ENCODE data around the gene CNTLN. TPM values are rescaled to one million over a fixed set of nuclear protein-coding genes. Genes with fewer than 3 reads are reported as not detected.

Gene CNTLN
- total RNA-seq, 1 experiment from 2014 or later: 5.1 TPM

DNA sequence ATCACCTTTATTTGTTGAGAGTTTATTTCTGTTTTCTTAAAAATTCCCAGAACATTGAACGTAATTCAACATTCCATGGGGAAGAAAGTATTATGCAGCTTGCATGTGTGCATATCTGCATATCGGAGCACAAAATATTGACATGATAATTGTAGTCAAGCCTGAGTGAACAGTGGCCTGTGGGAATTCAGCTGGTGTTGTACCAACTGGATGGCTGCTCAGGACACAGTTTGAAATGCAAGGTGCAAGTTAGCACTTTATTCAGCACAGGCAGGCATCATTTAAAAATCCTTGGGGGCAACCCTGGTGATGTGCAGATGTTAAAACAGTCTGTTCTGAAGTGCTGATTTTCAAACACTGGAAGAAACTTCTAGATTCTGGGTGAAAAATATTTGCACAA lies 82.4 kb downstream of the CNTLN start:
- H3K4me1 ChIP-seq (ENCODE audit: control insufficient read depth in 1 of 2, insufficient read depth in 2 of 2, low read length in 2 of 2): no peaks in the 10 kb centered on the region
- CTCF ChIA-PET: no interaction called here
- no peaks in the 10 kb centered on the region for H3K79me2 ChIP-seq (ENCODE audit: insufficient read depth, low read length)
- H3K4me3 ChIP-seq (replicated peaks in 1 of 2; ENCODE audit: low read depth in 1 of 2, low read length in 2 of 2): no peak overlapping the region
- H4K20me1 ChIP-seq (ENCODE audit: insufficient read depth): no peaks in the 10 kb centered on the region
- ATAC-seq (no peak), DNase-seq (ENCODE audit: low read depth, low spot score) (no peak)
- H3K4me2 ChIP-seq (ENCODE audit: low read length): no peak overlapping the region
- RAD21 ChIA-PET (ENCODE audit: low non-redundant PET in 1 of 2, low total read pairs in 2 of 2, uncharacterized antibody in 2 of 2, unreplicated experiment in 2 of 2): no interaction called here
- H3K36me3 ChIP-seq (ENCODE audit: control insufficient read depth in 1 of 2, insufficient read depth in 2 of 2, low read length in 2 of 2): no peaks in the 10 kb centered on the region
- H3K9ac ChIP-seq (ENCODE audit: low read length): no peak overlapping the region
- intact Hi-C loops (cut with micrococcal nuclease): loop anchor here (5.0 kb wide), 1 partner anchor 245 kb away; no protein-coding TSS in a partner anchor
- H3K27me3 ChIP-seq (ENCODE audit: insufficient read depth, low read length): no peaks in the 10 kb centered on the region
- H3K9me2 ChIP-seq (ENCODE audit: insufficient read depth): no peaks in the 10 kb centered on the region
- POLR2A ChIA-PET: no interaction called here
- H2AFZ ChIP-seq (ENCODE audit: low read depth, low read length, poor library complexity, severe bottlenecking): no peak overlapping the region
- TF ChIP-seq, protein P1, sequence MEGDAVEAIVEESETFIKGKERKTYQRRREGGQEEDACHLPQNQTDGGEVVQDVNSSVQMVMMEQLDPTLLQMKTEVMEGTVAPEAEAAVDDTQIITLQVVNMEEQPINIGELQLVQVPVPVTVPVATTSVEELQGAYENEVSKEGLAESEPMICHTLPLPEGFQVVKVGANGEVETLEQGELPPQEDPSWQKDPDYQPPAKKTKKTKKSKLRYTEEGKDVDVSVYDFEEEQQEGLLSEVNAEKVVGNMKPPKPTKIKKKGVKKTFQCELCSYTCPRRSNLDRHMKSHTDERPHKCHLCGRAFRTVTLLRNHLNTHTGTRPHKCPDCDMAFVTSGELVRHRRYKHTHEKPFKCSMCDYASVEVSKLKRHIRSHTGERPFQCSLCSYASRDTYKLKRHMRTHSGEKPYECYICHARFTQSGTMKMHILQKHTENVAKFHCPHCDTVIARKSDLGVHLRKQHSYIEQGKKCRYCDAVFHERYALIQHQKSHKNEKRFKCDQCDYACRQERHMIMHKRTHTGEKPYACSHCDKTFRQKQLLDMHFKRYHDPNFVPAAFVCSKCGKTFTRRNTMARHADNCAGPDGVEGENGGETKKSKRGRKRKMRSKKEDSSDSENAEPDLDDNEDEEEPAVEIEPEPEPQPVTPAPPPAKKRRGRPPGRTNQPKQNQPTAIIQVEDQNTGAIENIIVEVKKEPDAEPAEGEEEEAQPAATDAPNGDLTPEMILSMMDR (IDR thresholded peaks at IDR 0.05 in 2 of 3, conservative IDR thresholded peaks at IDR 0.05 in 1 of 3; ENCODE audit: borderline replicate concordance in 1 of 3, insufficient read depth in 1 of 3, low read depth in 2 of 3, low read length in 2 of 3): no peak
- TF ChIP-seq, protein P2, sequence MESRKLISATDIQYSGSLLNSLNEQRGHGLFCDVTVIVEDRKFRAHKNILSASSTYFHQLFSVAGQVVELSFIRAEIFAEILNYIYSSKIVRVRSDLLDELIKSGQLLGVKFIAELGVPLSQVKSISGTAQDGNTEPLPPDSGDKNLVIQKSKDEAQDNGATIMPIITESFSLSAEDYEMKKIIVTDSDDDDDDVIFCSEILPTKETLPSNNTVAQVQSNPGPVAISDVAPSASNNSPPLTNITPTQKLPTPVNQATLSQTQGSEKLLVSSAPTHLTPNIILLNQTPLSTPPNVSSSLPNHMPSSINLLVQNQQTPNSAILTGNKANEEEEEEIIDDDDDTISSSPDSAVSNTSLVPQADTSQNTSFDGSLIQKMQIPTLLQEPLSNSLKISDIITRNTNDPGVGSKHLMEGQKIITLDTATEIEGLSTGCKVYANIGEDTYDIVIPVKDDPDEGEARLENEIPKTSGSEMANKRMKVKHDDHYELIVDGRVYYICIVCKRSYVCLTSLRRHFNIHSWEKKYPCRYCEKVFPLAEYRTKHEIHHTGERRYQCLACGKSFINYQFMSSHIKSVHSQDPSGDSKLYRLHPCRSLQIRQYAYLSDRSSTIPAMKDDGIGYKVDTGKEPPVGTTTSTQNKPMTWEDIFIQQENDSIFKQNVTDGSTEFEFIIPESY (IDR thresholded peaks at IDR 0.05; ENCODE audit: extremely low read depth, insufficient replicate concordance, low read length): no peak
- TF ChIP-seq TCF7L2 (IDR thresholded peaks at IDR 0.05; ENCODE audit: borderline replicate concordance, extremely low read depth, insufficient read depth, insufficient read length) (no peak), YY1 (IDR thresholded peaks at IDR 0.05; ENCODE audit: extremely low read depth, insufficient replicate concordance, low read depth, low read length) (no peak), ELF1 (IDR thresholded peaks at IDR 0.05; ENCODE audit: borderline replicate concordance, low read depth) (no peak), SIN3A (IDR thresholded peaks at IDR 0.05; ENCODE audit: low read depth) (no peak), ZNF274 (IDR thresholded peaks at IDR 0.05; ENCODE audit: low read depth, low read length) (no peak), POLR2AphosphoS5 (IDR thresholded peaks at IDR 0.05; ENCODE audit: low read depth, low read length) (no peak), POLR2A (IDR thresholded peaks at IDR 0.05; ENCODE audit: borderline replicate concordance, extremely low read depth, insufficient read depth, insufficient read length) (no peak), RAD21 (IDR thresholded peaks at IDR 0.05; ENCODE audit: low read depth) (no peak)
- no TSS peak for BruUV-seq (replicated peaks)
- H3K9me3 ChIP-seq (ENCODE audit: control insufficient read depth in 1 of 2, insufficient read depth in 1 of 2, low read depth in 1 of 2, low read length in 2 of 2): 0 out of 4 replicates have a peak, but pooled peaks cover 0 to 3% of the 10 kb centered on the region in 2 experiments
- H3K27ac ChIP-seq (ENCODE audit: low read depth, low read length): no peak overlapping the region

Data from HCT116 (cell line).